ENCODE measurements around the gene ASRGL1. TPM values are rescaled to one million over a fixed set of nuclear protein-coding genes. Genes with fewer than 3 reads are reported as not detected.

ASRGL1 gene
- total RNA-seq, 2 experiments from 2014 or later, result 9.5 to 11.6 TPM

GRCh38 chr11:62398011-62398994 is 61.1 kb downstream of the ASRGL1 start:
- DNase-seq, result no peak
- no peak overlapping the region for H3K27ac Mint-ChIP-seq
- H3K4me3 Mint-ChIP-seq, result no peak overlapping the region
- H3K4me1 Mint-ChIP-seq (ENCODE audit: low read depth), result peaks cover 41% of the 10 kb centered on the region
- H3K9me3 Mint-ChIP-seq, result no peaks in the 10 kb centered on the region
- no peaks in the 10 kb centered on the region for H3K36me3 Mint-ChIP-seq (ENCODE audit: low read depth)
- CTCF ChIA-PET, result interaction anchor here (0.7 to 2.4 kb wide), 3 partner anchors 17 to 145 kb away, joined by 3 to 8 read pairs (median 4); no protein-coding TSS in a partner anchor
- intact Hi-C loops (cut with micrococcal nuclease), result loop anchor here (10.0 kb wide), 1 partner anchor 296 kb away; no protein-coding TSS in a partner anchor
- H3K27me3 Mint-ChIP-seq (ENCODE audit: low read depth), result no peaks in the 10 kb centered on the region

- no peaks in the 10 kb centered on the region for H3K9me3 Mint-ChIP-seq
- CTCF ChIA-PET, result interaction anchor here (1.1 to 2.4 kb wide), 5 partner anchors 12 to 162 kb away, joined by 4 to 12 read pairs (median 4); no protein-coding TSS in a partner anchor
- intact Hi-C loops (cut with micrococcal nuclease), result loop anchor here (10.0 kb wide), 1 partner anchor 295 kb away; no protein-coding TSS in a partner anchor
- no peak overlapping the region for H3K27ac Mint-ChIP-seq
- no peaks in the 10 kb centered on the region for H3K36me3 Mint-ChIP-seq (ENCODE audit: low read depth)
- no peak overlapping the region for H3K4me3 Mint-ChIP-seq
- peaks cover 41% of the 10 kb centered on the region for H3K4me1 Mint-ChIP-seq (ENCODE audit: low read depth)
- no peak for DNase-seq
- no peaks in the 10 kb centered on the region for H3K27me3 Mint-ChIP-seq (ENCODE audit: low read depth)
Measured at GRCh38 chr11:62399172-62399877, 62.1 kb downstream of the ASRGL1 start.

- H3K9me3 Mint-ChIP-seq, result no peaks in the 10 kb centered on the region
- H3K27ac Mint-ChIP-seq, result no peak overlapping the region
- H3K36me3 Mint-ChIP-seq (ENCODE audit: low read depth), result no peaks in the 10 kb centered on the region
- intact Hi-C loops (cut with micrococcal nuclease), result loop anchor here (10.0 kb wide), 1 partner anchor 295 kb away; no protein-coding TSS in a partner anchor
- H3K4me1 Mint-ChIP-seq (ENCODE audit: low read depth), result peaks cover 40% of the 10 kb centered on the region
- no peak overlapping the region for H3K4me3 Mint-ChIP-seq
- CTCF ChIA-PET, result interaction anchor here (1.1 to 2.4 kb wide), 4 partner anchors 12 to 161 kb away, joined by 4 to 12 read pairs (median 6); no protein-coding TSS in a partner anchor
- no peak for DNase-seq
- no peaks in the 10 kb centered on the region for H3K27me3 Mint-ChIP-seq (ENCODE audit: low read depth)
Measured at GRCh38 chr11:62399878-62400266, 62.6 kb downstream of the ASRGL1 start.

GRCh38 chr11:62400281-62400680 is 63.0 kb downstream of the ASRGL1 start:
- Mint-ChIP-seq H3K4me3 (no peak overlapping the region), H3K4me1 (ENCODE audit: low read depth) (peaks cover 39% of the 10 kb centered on the region), H3K27me3 (ENCODE audit: low read depth) (no peaks in the 10 kb centered on the region), H3K36me3 (ENCODE audit: low read depth) (no peaks in the 10 kb centered on the region), H3K9me3 (no peaks in the 10 kb centered on the region), H3K27ac (no peak overlapping the region)
- intact Hi-C loops (cut with micrococcal nuclease), result no loop called here
- DNase-seq, result no peak
- CTCF ChIA-PET, result interaction anchor here (1.0 to 2.4 kb wide), 6 partner anchors 9 to 161 kb away, joined by 3 to 12 read pairs (median 4); no protein-coding TSS in a partner anchor

GRCh38 chr11:62400760-62401159 is 63.5 kb downstream of the ASRGL1 start:
- Mint-ChIP-seq H3K4me1 (ENCODE audit: low read depth) (peaks cover 39% of the 10 kb centered on the region), H3K27me3 (ENCODE audit: low read depth) (no peaks in the 10 kb centered on the region), H3K36me3 (ENCODE audit: low read depth) (no peaks in the 10 kb centered on the region), H3K27ac (no peak overlapping the region), H3K9me3 (no peaks in the 10 kb centered on the region), H3K4me3 (peak overlapping the region; percentile 84)
- CTCF ChIA-PET, result interaction anchor here (0.8 to 2.2 kb wide), 6 partner anchors 10 to 160 kb away, joined by 3 to 12 read pairs (median 4); no protein-coding TSS in a partner anchor
- DNase-seq, result no peak
- intact Hi-C loops (cut with micrococcal nuclease), result no loop called here

GRCh38 chr11:62401356-62401755 is 64.1 kb downstream of the ASRGL1 start:
- intact Hi-C loops (cut with micrococcal nuclease), result no loop called here

GRCh38 chr11:62401811-62402210 is 64.6 kb downstream of the ASRGL1 start:
- Mint-ChIP-seq H3K27ac (peak overlapping the region; percentile 89), H3K9me3 (no peaks in the 10 kb centered on the region), H3K4me3 (peak overlapping the region; percentile 84), H3K4me1 (ENCODE audit: low read depth) (peaks cover 39% of the 10 kb centered on the region), H3K27me3 (ENCODE audit: low read depth) (no peaks in the 10 kb centered on the region), H3K36me3 (ENCODE audit: low read depth) (no peaks in the 10 kb centered on the region)
- intact Hi-C loops (cut with micrococcal nuclease), result no loop called here
- DNase-seq, result no peak
- CTCF ChIA-PET, result interaction anchor here (0.6 to 2.2 kb wide), 5 partner anchors 23 to 159 kb away, joined by 3 to 7 read pairs (median 4); no protein-coding TSS in a partner anchor

More at GRCh38 chr11:62401356-62401755, 64.1 kb downstream of the ASRGL1 start:
- H3K9me3 Mint-ChIP-seq, result no peaks in the 10 kb centered on the region
- peak overlapping the region; percentile 84 for H3K4me3 Mint-ChIP-seq
- H3K27ac Mint-ChIP-seq, result peak overlapping the region; percentile 89
- no peaks in the 10 kb centered on the region for H3K36me3 Mint-ChIP-seq (ENCODE audit: low read depth)
- no peaks in the 10 kb centered on the region for H3K27me3 Mint-ChIP-seq (ENCODE audit: low read depth)
- no peak for DNase-seq
- CTCF ChIA-PET, result interaction anchor here (0.6 to 2.2 kb wide), 10 partner anchors 10 to 159 kb away, joined by 3 to 12 read pairs (median 4); no protein-coding TSS in a partner anchor
- peaks cover 39% of the 10 kb centered on the region for H3K4me1 Mint-ChIP-seq (ENCODE audit: low read depth)

- Mint-ChIP-seq H3K27me3 (ENCODE audit: low read depth) (no peaks in the 10 kb centered on the region), H3K4me3 (peak overlapping the region; percentile 84), H3K4me1 (ENCODE audit: low read depth) (peaks cover 39% of the 10 kb centered on the region), H3K27ac (peak overlapping the region; percentile 89), H3K9me3 (no peaks in the 10 kb centered on the region), H3K36me3 (ENCODE audit: low read depth) (no peaks in the 10 kb centered on the region)
- CTCF ChIA-PET, result interaction anchor here (0.6 to 2.2 kb wide), 6 partner anchors 22 to 158 kb away, joined by 3 to 7 read pairs (median 4); no protein-coding TSS in a partner anchor
- intact Hi-C loops (cut with micrococcal nuclease), result no loop called here
- peak; percentile 71 for DNase-seq
Measured at GRCh38 chr11:62402226-62402959, 65.1 kb downstream of the ASRGL1 start.

- H3K4me3 Mint-ChIP-seq, result peak overlapping the region; percentile 84
- DNase-seq, result no peak
- H3K27me3 Mint-ChIP-seq (ENCODE audit: low read depth), result no peaks in the 10 kb centered on the region
- CTCF ChIA-PET, result interaction anchor here (1.0 to 2.2 kb wide), 5 partner anchors 8 to 158 kb away, joined by 3 to 7 read pairs (median 5); no protein-coding TSS in a partner anchor
- H3K9me3 Mint-ChIP-seq, result no peaks in the 10 kb centered on the region
- H3K27ac Mint-ChIP-seq, result peak overlapping the region; percentile 89
- H3K36me3 Mint-ChIP-seq (ENCODE audit: low read depth), result no peaks in the 10 kb centered on the region
- intact Hi-C loops (cut with micrococcal nuclease), result no loop called here
- H3K4me1 Mint-ChIP-seq (ENCODE audit: low read depth), result peaks cover 39% of the 10 kb centered on the region
Measured at GRCh38 chr11:62402960-62403730, 65.9 kb downstream of the ASRGL1 start.

- Mint-ChIP-seq H3K4me1 (ENCODE audit: low read depth) (peaks cover 30% of the 10 kb centered on the region), H3K27me3 (ENCODE audit: low read depth) (no peaks in the 10 kb centered on the region), H3K4me3 (no peak overlapping the region), H3K27ac (no peak overlapping the region), H3K9me3 (no peaks in the 10 kb centered on the region), H3K36me3 (ENCODE audit: low read depth) (no peaks in the 10 kb centered on the region)
- CTCF ChIA-PET, result interaction anchor here (0.7 to 1.5 kb wide), 2 partner anchors 20 to 140 kb away, joined by 3 to 6 read pairs; no protein-coding TSS in a partner anchor
- intact Hi-C loops (cut with micrococcal nuclease), result no loop called here
- DNase-seq, result no peak
Measured at GRCh38 chr11:62404435-62404834, 67.2 kb downstream of the ASRGL1 start.

GRCh38 chr11:62404901-62405300 is 67.7 kb downstream of the ASRGL1 start:
- Mint-ChIP-seq H3K27me3 (ENCODE audit: low read depth) (no peaks in the 10 kb centered on the region), H3K36me3 (ENCODE audit: low read depth) (no peaks in the 10 kb centered on the region), H3K27ac (no peak overlapping the region), H3K4me3 (no peak overlapping the region), H3K4me1 (ENCODE audit: low read depth) (peaks cover 25% of the 10 kb centered on the region), H3K9me3 (no peaks in the 10 kb centered on the region)
- CTCF ChIA-PET, result interaction anchor here (1.5 kb wide), 1 partner anchor 20 kb away, joined by 6 read pairs; no protein-coding TSS in a partner anchor
- DNase-seq, result no peak
- intact Hi-C loops (cut with micrococcal nuclease), result no loop called here
